Activated CD4-positive, alpha-beta T cell treated with anti-CD3 and anti-CD28 coated beads, Interleukin-2, amount 10 ng/mL, durations not matched to agents 24 days and 14 days (primary cell): ENCODE results near the gene TM4SF5. TPM values are rescaled to one million over a fixed set of nuclear protein-coding genes. Genes with fewer than 3 reads are reported as not detected.

Experiments used
- DNase-seq: peaks from one replicate; pipeline ENCODE4 v3.0.0; 2022
- H3K27ac Mint-ChIP-seq: one replicate; pipeline ENCODE4 v1.8.0; 2022; ENCODE audit warnings: mild to moderate bottlenecking, mixed read lengths
- H3K27me3 Mint-ChIP-seq: one replicate; pipeline ENCODE4 v1.8.0; 2022; ENCODE audit warnings: mixed read lengths
- H3K36me3 Mint-ChIP-seq: one replicate; pipeline ENCODE4 v1.8.0; 2022; ENCODE audit warnings: low read depth, mild to moderate bottlenecking, mixed read lengths
- H3K4me1 Mint-ChIP-seq: one replicate; pipeline ENCODE4 v1.8.0; 2021; ENCODE audit warnings: mixed read lengths
- H3K4me3 Mint-ChIP-seq: one replicate; pipeline ENCODE4 v1.8.0; 2022; ENCODE audit warnings: mild to moderate bottlenecking, moderate library complexity, mixed read lengths
- H3K9me3 Mint-ChIP-seq: one replicate; pipeline ENCODE4 v1.8.0; 2021; ENCODE audit warnings: mixed read lengths
- intact Hi-C: fragments of 100-400 bp; cut with micrococcal nuclease; formaldehyde crosslinking; loops from one replicate; pipeline ENCODE4 v1.15.1; 2023
- total RNA-seq: library from RNA; stranded (reverse); gene quantifications from 2 replicates; pipeline ENCODE4 v1.2.3, GENCODE V29; 2022

TM4SF5 gene
- total RNA-seq, 1 donor from 2014 or later, result not detected

DNA sequence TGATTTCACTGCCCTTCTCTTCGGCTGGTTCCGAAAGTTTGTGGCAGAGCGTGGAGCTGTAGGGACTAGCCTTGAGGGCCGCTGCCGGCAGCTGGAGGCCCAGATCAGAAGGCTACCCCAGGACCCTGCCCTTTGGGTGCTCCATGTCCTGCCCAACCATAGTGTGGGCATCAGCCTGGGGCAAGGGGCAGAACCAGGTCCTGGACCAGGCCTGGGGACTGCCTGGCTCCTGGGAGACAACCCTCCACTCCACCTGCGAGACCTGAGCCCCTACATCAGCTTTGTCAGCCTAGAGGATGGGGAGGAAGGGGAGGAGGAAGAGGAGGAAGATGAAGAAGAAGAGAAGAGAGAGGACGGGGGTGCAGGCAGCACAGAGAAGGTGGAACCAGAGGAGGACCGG, 31.1 kb upstream of the TM4SF5 start:
- H3K27me3 Mint-ChIP-seq, result peaks cover 39% of the 10 kb centered on the region
- no peak for DNase-seq
- intact Hi-C loops, result no loop called here
- H3K9me3 Mint-ChIP-seq, result no peaks in the 10 kb centered on the region
- H3K36me3 Mint-ChIP-seq, result no peaks in the 10 kb centered on the region
- peak overlapping the region; percentile 85 for H3K4me3 Mint-ChIP-seq
- peak overlapping the region; percentile 8 for H3K27ac Mint-ChIP-seq
- H3K4me1 Mint-ChIP-seq, result peaks cover 21% of the 10 kb centered on the region

- DNase-seq, result no peak
- H3K36me3 Mint-ChIP-seq, result no peaks in the 10 kb centered on the region
- peaks cover 13% of the 10 kb centered on the region for H3K4me1 Mint-ChIP-seq
- intact Hi-C loops, result no loop called here
- peaks cover 35% of the 10 kb centered on the region for H3K27me3 Mint-ChIP-seq
- peak overlapping the region; percentile 34 for H3K4me3 Mint-ChIP-seq
- H3K27ac Mint-ChIP-seq, result peak overlapping the region; percentile 59
- H3K9me3 Mint-ChIP-seq, result no peaks in the 10 kb centered on the region
Measured at GRCh38 chr17:4741544-4741943, 30.1 kb upstream of the TM4SF5 start.

GRCh38 chr17:4742133-4742532, 29.6 kb upstream of the TM4SF5 start:
- intact Hi-C loops, result no loop called here
- H3K27ac Mint-ChIP-seq, result no peak overlapping the region
- no peaks in the 10 kb centered on the region for H3K36me3 Mint-ChIP-seq
- peaks cover 16% of the 10 kb centered on the region for H3K4me1 Mint-ChIP-seq
- H3K27me3 Mint-ChIP-seq, result peaks cover 37% of the 10 kb centered on the region
- no peak overlapping the region for H3K4me3 Mint-ChIP-seq
- H3K9me3 Mint-ChIP-seq, result no peaks in the 10 kb centered on the region
- DNase-seq, result no peak

- Mint-ChIP-seq H3K27ac (no peak overlapping the region), H3K36me3 (no peaks in the 10 kb centered on the region), H3K4me1 (peaks cover 16% of the 10 kb centered on the region), H3K27me3 (peaks cover 37% of the 10 kb centered on the region), H3K4me3 (no peak overlapping the region), H3K9me3 (no peaks in the 10 kb centered on the region)
- DNase-seq, result no peak
- intact Hi-C loops, result no loop called here
Measured at GRCh38 chr17:4742629-4743028, 29.1 kb upstream of the TM4SF5 start.

GRCh38 chr17:4743216-4743615, 28.5 kb upstream of the TM4SF5 start:
- Mint-ChIP-seq H3K36me3 (no peaks in the 10 kb centered on the region), H3K27me3 (peaks cover 39% of the 10 kb centered on the region), H3K4me1 (peaks cover 22% of the 10 kb centered on the region), H3K4me3 (no peak overlapping the region), H3K27ac (no peak overlapping the region), H3K9me3 (no peaks in the 10 kb centered on the region)
- intact Hi-C loops, result no loop called here
- DNase-seq, result no peak

DNA sequence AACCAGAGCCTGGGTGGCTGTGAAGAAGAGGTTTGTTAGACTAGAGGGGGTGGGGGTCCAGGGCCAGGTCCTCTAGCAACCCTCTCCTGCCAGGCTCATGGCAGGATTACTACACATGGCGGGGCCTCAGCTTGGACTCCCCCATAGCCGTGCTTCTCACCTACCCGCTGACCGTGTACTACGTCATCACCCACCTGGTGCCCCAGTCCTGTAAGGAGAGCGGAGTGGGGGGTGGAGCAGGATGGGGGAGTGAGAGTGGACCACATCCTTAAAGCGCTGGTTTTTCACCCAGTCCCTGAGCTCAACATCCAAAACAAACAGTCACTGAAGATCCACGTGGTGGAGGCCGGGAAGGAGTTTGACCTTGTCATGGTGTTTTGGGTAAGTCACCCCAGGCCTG, 27.8 kb upstream of the TM4SF5 start:
- H3K36me3 Mint-ChIP-seq, result no peaks in the 10 kb centered on the region
- no peak for DNase-seq
- H3K4me3 Mint-ChIP-seq, result no peak overlapping the region
- intact Hi-C loops, result no loop called here
- H3K27me3 Mint-ChIP-seq, result peaks cover 38% of the 10 kb centered on the region
- peaks cover 22% of the 10 kb centered on the region for H3K4me1 Mint-ChIP-seq
- H3K27ac Mint-ChIP-seq, result no peak overlapping the region
- H3K9me3 Mint-ChIP-seq, result no peaks in the 10 kb centered on the region

DNA sequence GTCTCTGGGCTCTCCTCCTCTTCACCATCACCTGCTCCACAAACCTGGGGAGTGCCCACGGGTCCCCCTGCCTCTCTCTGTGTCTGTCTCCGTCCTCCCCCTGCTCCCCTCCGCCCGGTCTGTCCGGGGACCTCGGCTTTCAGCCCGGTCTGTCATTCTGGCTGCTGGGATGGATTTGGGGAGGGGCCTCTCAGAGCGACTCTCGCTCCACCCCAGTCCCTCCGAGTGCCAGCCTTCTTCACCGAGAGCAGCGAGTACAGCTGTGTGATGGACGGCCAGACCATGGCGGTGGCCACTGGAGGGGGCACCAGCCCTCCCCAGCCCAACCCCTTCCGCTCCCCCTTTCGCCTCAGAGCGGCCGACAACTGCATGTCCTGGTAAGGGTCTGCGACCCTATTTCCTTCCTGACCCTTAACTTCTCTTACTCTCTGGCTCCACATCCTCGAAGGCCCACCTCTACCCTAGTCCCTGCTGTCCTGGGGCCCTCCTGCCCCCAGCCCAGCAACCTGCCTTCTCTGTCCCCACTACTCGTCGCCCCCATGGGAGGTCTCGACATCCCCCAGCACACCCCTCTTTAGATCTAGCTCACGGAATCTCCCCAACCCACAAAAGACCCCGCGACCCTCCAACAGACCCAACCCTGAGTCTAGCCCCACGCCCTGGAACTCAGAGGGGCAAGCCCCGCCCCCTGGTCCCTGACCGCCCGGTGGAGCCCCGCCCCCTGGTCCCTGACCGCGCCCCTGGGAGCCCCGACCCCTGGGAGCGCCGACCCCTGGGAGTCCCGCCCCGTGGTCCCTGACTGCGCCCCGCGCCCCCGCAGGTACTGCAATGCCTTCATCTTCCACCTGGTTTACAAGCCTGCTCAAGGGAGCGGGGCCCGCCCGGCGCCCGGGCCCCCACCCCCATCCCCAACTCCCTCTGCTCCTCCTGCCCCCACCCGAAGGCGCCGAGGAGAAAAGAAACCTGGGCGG, 26.4 kb upstream of the TM4SF5 start:
- intact Hi-C loops, result loop anchor here (5.0 kb wide), 1 partner anchor 42 kb away; the partner anchor contains the start of genes GLTPD2 and VMO1
- Mint-ChIP-seq H3K9me3 (no peaks in the 10 kb centered on the region), H3K27me3 (peaks cover 36% of the 10 kb centered on the region), H3K4me1 (peaks cover 17% of the 10 kb centered on the region), H3K36me3 (no peaks in the 10 kb centered on the region), H3K27ac (no peak overlapping the region), H3K4me3 (no peak overlapping the region)
- no peak for DNase-seq

- Mint-ChIP-seq H3K27ac (peak overlapping the region; percentile 69), H3K36me3 (no peaks in the 10 kb centered on the region), H3K9me3 (no peaks in the 10 kb centered on the region), H3K4me1 (peaks cover 19% of the 10 kb centered on the region), H3K4me3 (peak overlapping the region; percentile 60), H3K27me3 (peaks cover 33% of the 10 kb centered on the region)
- peak; percentile 82 for DNase-seq
- intact Hi-C loops, result loop anchor here (5.0 kb wide), 1 partner anchor 39 kb away; the partner anchor contains the start of genes GLTPD2 and VMO1
Measured at GRCh38 chr17:4747847-4748246, 23.8 kb upstream of the TM4SF5 start.

DNA sequence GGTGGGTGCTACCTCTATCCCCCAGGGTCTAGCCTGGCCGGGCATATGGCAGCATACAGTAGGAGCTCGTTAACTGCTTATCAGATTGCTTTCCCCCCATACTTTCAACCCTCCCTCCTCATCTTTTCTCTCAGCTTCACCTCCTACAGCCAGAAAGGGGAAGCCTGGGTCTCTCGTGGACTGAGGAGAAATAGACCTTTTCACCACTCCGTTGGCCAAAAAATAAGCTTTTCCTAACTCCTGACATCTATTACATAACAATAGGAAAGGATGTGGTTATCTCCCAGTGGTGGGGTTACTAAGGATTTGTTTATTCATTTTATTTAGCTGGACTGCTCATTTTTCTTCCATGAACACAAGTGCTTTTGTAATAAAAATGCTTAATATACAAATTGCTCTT, 23.0 kb upstream of the TM4SF5 start:
- Mint-ChIP-seq H3K27ac (peak overlapping the region; percentile 31), H3K4me3 (peak overlapping the region; percentile 60), H3K9me3 (no peaks in the 10 kb centered on the region), H3K4me1 (peaks cover 19% of the 10 kb centered on the region), H3K36me3 (no peaks in the 10 kb centered on the region), H3K27me3 (peaks cover 34% of the 10 kb centered on the region)
- intact Hi-C loops, result loop anchor here (5.0 kb wide), 1 partner anchor 39 kb away; the partner anchor contains the start of genes GLTPD2 and VMO1
- no peak for DNase-seq

DNA sequence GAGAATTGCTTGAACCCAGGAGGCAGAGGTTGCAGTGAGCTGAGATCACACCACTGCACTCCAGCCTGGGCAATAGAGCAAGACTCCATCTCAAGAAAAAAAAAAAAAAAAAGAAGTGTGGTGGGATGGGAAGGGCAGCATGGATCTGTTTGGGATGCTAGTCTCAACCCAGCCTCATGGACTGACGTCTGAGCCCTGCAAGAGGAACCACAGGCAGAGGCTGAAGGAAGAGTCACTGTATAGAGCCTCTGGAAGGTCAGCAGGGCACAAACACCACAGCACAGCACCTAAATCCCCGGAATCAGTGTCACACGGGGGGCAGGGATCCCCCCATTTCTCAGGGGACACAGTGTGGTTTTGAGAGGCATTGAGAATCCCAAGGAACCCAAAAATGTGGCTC, 21.1 kb upstream of the TM4SF5 start:
- H3K36me3 Mint-ChIP-seq, result no peaks in the 10 kb centered on the region

DNA sequence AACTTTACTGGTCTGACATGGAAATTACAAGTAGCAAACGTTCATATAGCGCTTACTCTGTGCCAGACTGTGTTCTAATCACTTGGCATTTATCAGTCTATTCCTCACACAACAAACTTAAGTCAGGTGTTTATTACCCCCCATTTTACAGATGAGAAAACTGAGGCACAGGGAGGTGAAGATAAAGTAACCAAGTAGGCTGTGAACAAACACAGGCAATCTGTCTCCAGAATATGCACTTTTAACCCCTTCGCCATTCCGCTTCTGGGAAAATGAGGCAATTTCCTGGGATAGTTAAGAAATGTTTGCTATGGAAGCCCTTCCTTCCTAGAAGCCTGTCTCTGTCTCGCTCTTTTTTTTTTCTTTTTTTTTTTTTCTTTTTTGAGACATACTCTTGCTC, 19.8 kb upstream of the TM4SF5 start:
- Mint-ChIP-seq H3K27me3 (peaks cover 39% of the 10 kb centered on the region), H3K27ac (no peak overlapping the region), H3K9me3 (no peaks in the 10 kb centered on the region), H3K4me3 (no peak overlapping the region), H3K36me3 (no peaks in the 10 kb centered on the region), H3K4me1 (peaks cover 16% of the 10 kb centered on the region)
- no peak for DNase-seq
- intact Hi-C loops, result no loop called here

More for the DNA sequence above, 21.1 kb upstream of the TM4SF5 start:
- no peak for DNase-seq
- H3K9me3 Mint-ChIP-seq, result no peaks in the 10 kb centered on the region
- no peak overlapping the region for H3K4me3 Mint-ChIP-seq
- peaks cover 41% of the 10 kb centered on the region for H3K27me3 Mint-ChIP-seq
- intact Hi-C loops, result no loop called here
- H3K27ac Mint-ChIP-seq, result no peak overlapping the region
- H3K4me1 Mint-ChIP-seq, result peaks cover 19% of the 10 kb centered on the region

DNA sequence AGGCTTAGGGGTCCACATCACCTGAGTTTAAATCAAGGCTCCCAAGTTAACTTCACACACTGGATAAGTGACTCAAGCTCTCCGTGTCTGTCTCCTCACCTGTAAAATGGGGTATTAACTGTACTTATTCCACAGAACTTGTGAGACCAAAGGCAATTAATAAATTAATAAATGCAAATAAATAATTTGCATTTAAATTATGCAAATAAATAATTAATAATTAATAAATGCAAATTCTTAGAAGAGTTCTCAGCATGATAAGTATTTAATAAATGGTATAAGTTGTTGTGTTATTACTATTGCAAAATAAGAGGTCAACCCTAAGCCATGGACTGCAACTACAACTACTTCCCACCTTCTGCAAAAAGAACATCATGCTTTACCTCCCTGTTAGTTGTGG, 18.3 kb upstream of the TM4SF5 start:
- H3K27me3 Mint-ChIP-seq, result peaks cover 46% of the 10 kb centered on the region

DNA sequence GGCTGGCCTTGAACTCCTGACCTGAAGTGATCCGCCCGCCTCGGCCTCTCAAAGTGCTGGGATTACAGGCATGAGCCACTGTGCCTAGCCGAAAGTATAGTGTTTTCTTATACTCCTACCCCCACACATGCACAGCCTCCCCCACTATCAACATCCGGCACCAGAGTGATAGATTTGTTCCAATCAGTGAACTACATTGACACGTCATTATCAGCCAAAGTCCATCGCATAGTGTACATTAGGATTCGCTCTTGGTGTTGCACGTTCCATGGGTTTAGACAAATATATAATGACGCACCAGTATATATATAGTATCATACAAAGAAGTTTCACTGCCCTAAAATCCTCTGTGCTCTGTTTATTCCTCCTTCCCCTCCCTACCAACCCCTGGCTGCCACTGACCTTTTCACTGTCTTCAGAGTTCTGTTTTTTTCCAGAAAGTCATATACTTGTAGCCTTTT, 11.9 kb upstream of the TM4SF5 start:
- Mint-ChIP-seq H3K27ac (no peak overlapping the region), H3K36me3 (no peaks in the 10 kb centered on the region), H3K9me3 (no peaks in the 10 kb centered on the region), H3K4me1 (no peaks in the 10 kb centered on the region), H3K4me3 (no peak overlapping the region), H3K27me3 (peaks cover 31% of the 10 kb centered on the region)
- intact Hi-C loops, result no loop called here
- no peak for DNase-seq

More for the DNA sequence above, 18.3 kb upstream of the TM4SF5 start:
- peaks cover 9% of the 10 kb centered on the region for H3K4me1 Mint-ChIP-seq
- no peaks in the 10 kb centered on the region for H3K9me3 Mint-ChIP-seq
- no peak for DNase-seq
- no peaks in the 10 kb centered on the region for H3K36me3 Mint-ChIP-seq
- intact Hi-C loops, result no loop called here
- H3K27ac Mint-ChIP-seq, result no peak overlapping the region
- no peak overlapping the region for H3K4me3 Mint-ChIP-seq

GRCh38 chr17:4764595-4764994, 7.1 kb upstream of the TM4SF5 start:
- Mint-ChIP-seq H3K27me3 (peaks cover 14% of the 10 kb centered on the region), H3K9me3 (no peaks in the 10 kb centered on the region)

More at GRCh38 chr17:4764595-4764994, 7.1 kb upstream of the TM4SF5 start:
- no peak overlapping the region for H3K4me3 Mint-ChIP-seq
- no peak overlapping the region for H3K27ac Mint-ChIP-seq
- H3K4me1 Mint-ChIP-seq, result peaks cover 2% of the 10 kb centered on the region
- DNase-seq, result no peak
- intact Hi-C loops, result no loop called here
- no peaks in the 10 kb centered on the region for H3K36me3 Mint-ChIP-seq
